Thyroid gland (tissue), 4 donors: Measurements from ENCODE around the gene HELQ.

Experiments used
- POLR2A ChIP-seq, 2 donors: fragments of 450-650 bp; IDR thresholded peaks; one replicate each; pipeline ENCODE4 v1.6.1; 2017; ENCODE audit warnings: antibody characterized with exemption in 2 of 2, mild to moderate bottlenecking in 2 of 2, moderate library complexity in 1 of 2
- TF ChIP-seq, protein P1 (sequence below), 6 experiments: fragments of 200-600 bp in 3 of 6; fragments of 450-650 bp in 3 of 6; sonication (generic) in 3 of 6; IDR thresholded peaks; one replicate each; pipeline ENCODE4 v1.5.1; 2016 to 2019; ENCODE audit warnings: antibody characterized with exemption in 6 of 6, mild to moderate bottlenecking in 2 of 6, inconsistent platforms in 1 of 6, moderate library complexity in 1 of 6

DNA sequence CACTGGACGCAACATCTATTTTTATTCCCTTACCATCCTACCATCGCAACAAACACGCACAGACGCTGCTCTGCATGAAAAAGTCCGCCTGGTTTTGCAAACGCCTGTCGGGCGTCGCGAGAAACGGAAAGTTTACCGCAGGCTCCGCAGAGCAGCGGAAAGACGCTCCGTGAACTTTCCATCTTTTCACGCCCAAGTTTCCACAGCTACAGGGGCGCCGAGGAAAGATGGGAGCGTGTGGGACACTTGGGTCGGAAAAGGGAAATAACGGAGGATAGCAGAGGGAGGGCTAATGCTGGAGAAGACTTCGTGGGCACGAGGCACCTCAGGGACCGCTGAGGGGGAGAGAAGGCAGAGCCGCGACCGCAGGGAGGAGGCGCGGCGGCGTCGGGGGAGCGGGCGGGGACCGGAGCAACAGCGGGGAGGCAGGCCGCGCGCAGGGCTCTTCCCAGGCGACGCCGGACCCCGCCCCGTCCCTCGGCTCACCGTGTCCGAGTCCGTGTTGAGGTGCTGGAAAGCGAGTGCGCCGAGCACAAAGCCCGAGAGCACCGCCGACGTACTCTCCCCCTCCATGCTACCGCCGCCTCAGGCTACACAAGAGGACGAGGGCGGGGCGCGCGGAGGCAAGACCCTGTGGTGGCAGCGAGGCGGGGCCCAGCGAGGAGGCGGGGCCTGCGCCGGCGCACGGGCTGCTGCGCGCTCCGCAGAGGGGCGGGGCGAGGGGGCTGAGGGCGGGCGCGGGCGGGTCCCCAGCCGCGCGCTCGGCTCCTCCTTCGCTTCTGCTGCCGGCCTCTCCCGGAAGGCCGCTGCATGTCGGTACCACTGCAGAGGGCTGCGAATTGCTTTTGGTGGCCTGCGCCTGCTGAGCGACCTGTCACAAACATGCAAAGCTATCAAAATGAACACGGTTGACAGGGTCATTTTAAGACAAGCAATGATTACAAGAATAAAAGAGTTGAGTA, 29.2 kb upstream of the HELQ start, which contains the start of gene ABRAXAS1:
- TF ChIP-seq, protein P1, sequence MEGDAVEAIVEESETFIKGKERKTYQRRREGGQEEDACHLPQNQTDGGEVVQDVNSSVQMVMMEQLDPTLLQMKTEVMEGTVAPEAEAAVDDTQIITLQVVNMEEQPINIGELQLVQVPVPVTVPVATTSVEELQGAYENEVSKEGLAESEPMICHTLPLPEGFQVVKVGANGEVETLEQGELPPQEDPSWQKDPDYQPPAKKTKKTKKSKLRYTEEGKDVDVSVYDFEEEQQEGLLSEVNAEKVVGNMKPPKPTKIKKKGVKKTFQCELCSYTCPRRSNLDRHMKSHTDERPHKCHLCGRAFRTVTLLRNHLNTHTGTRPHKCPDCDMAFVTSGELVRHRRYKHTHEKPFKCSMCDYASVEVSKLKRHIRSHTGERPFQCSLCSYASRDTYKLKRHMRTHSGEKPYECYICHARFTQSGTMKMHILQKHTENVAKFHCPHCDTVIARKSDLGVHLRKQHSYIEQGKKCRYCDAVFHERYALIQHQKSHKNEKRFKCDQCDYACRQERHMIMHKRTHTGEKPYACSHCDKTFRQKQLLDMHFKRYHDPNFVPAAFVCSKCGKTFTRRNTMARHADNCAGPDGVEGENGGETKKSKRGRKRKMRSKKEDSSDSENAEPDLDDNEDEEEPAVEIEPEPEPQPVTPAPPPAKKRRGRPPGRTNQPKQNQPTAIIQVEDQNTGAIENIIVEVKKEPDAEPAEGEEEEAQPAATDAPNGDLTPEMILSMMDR (IDR thresholded peaks at IDR 0.05): no peak
- peak in 1 of 2 donors; percentile 97 for TF ChIP-seq POLR2A (IDR thresholded peaks at IDR 0.05)
